Right atrium auricular region (tissue), 2 donors: Measurements from ENCODE around the gene ZNF507. TPM values are rescaled to one million over a fixed set of nuclear protein-coding genes. Genes with fewer than 3 reads are reported as not detected.

ENCODE experiments used
- DNase-seq: peaks from one replicate; pipeline ENCODE4 v3.0.0-alpha.2; 2019; ENCODE audit warnings: low spot score
- H3K27ac ChIP-seq, 2 donors: fragments of 200-600 bp; sonication (generic); 1 replicate in 1 of 2; 2 replicates in 1 of 2; pipeline ENCODE4 v1.5.1; 2016 to 2019
- H3K27me3 ChIP-seq, 2 donors: fragments of 200-600 bp; sonication (generic); one replicate each; pipeline versions ENCODE4 v1.5.1 to v1.6.0; 2017 to 2019
- H3K36me3 ChIP-seq: fragments of 200-600 bp; sonication (generic); one replicate; pipeline ENCODE4 v1.5.1; 2016
- H3K4me1 ChIP-seq, 2 donors: fragments of 200-600 bp; sonication (generic); one replicate each; pipeline versions ENCODE4 v1.5.1 to v1.6.0; 2017 to 2019
- H3K4me3 ChIP-seq, 2 donors: fragments of 200-600 bp; sonication (generic); 1 replicate in 1 of 2; 2 replicates in 1 of 2; pipeline ENCODE4 v1.5.1; 2017 to 2019; ENCODE audit warnings: mild to moderate bottlenecking in 1 of 2, moderate library complexity in 1 of 2
- H3K9me3 ChIP-seq, 2 donors: fragments of 200-600 bp; sonication (generic); one replicate each; pipeline ENCODE4 v1.5.1; 2019
- CTCF ChIP-seq, 2 donors: fragments of 200-600 bp; sonication (generic); IDR thresholded peaks; one replicate each; pipeline ENCODE4 v1.5.1; 2019; ENCODE audit warnings: antibody characterized with exemption in 2 of 2
- total RNA-seq, 2 donors: library from RNA; depleted of rRNA; stranded (reverse); fragments of >200 nt; gene quantifications; one replicate each; pipeline ENCODE4 v1.1.0, GENCODE V29; 2016

Gene ZNF507
- total RNA-seq, 2 donors from 2014 or later, result 9.0 to 12.7 TPM

DNA sequence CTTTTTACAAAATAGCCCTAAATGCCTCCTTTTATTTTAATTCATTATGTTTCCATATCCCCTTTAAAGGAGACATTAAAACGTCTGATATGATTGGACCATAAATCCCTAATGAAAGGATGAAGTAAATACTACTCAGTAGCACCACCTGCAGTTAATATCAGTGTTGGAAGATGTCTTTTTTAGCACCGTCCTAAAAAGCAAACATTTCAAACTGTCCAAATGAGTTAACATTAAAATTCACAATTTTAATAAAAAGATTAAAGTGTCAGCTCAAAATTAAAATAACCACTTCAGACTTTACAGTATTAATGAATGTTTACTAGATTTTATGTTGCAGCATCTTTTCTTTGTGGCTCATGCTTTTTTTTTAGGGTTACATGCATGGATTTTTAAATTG, 12.3 kb downstream of the ZNF507 start:
- no peaks in the 10 kb centered on the region for H3K4me1 ChIP-seq
- peak in 1 of 2 donors; percentile 30 for TF ChIP-seq CTCF (IDR thresholded peaks at IDR 0.05)
- no peaks in the 10 kb centered on the region for H3K9me3 ChIP-seq
- no peak overlapping the region for H3K4me3 ChIP-seq
- no peaks in the 10 kb centered on the region for H3K27me3 ChIP-seq
- no peak overlapping the region for H3K27ac ChIP-seq
- H3K36me3 ChIP-seq, result peaks cover 98% of the 10 kb centered on the region
- DNase-seq, result no peak

- no peak overlapping the region for H3K4me3 ChIP-seq
- no peak for DNase-seq
- H3K36me3 ChIP-seq, result peaks cover 96% of the 10 kb centered on the region
- H3K27ac ChIP-seq, result no peak overlapping the region
- H3K9me3 ChIP-seq, result no peaks in the 10 kb centered on the region
- no peak for TF ChIP-seq CTCF (IDR thresholded peaks at IDR 0.05)
- no peaks in the 10 kb centered on the region for H3K4me1 ChIP-seq
- no peaks in the 10 kb centered on the region for H3K27me3 ChIP-seq
Measured at GRCh38 chr19:32358321-32358720, 12.9 kb downstream of the ZNF507 start.

DNA sequence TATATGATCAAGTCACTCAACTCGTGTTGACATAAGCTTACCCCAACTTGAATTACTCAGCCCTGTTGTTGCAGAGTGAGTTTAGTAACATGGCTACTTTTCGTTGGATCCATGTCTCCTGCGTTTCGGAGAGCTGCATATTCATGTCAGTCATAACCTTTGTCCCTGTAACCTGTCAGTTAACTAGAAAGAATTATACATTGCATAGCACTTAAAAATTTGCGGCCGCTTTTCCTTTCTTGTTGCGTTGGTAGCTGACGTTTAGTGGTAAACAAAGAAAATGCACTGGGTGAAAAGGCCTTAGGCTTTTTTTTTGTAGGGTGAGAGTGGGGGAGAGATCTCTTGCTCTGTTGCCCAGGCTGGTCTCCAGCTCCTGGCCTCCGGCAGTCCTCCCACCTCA, 14.2 kb downstream of the ZNF507 start:
- H3K4me3 ChIP-seq, result no peak overlapping the region
- H3K4me1 ChIP-seq, result peaks cover 0 to 9% of the 10 kb centered on the region in 2 donors
- TF ChIP-seq CTCF (IDR thresholded peaks at IDR 0.05), result no peak
- no peak overlapping the region for H3K27ac ChIP-seq
- no peaks in the 10 kb centered on the region for H3K27me3 ChIP-seq
- peaks cover 83% of the 10 kb centered on the region for H3K36me3 ChIP-seq
- DNase-seq, result no peak
- H3K9me3 ChIP-seq, result no peaks in the 10 kb centered on the region

DNA sequence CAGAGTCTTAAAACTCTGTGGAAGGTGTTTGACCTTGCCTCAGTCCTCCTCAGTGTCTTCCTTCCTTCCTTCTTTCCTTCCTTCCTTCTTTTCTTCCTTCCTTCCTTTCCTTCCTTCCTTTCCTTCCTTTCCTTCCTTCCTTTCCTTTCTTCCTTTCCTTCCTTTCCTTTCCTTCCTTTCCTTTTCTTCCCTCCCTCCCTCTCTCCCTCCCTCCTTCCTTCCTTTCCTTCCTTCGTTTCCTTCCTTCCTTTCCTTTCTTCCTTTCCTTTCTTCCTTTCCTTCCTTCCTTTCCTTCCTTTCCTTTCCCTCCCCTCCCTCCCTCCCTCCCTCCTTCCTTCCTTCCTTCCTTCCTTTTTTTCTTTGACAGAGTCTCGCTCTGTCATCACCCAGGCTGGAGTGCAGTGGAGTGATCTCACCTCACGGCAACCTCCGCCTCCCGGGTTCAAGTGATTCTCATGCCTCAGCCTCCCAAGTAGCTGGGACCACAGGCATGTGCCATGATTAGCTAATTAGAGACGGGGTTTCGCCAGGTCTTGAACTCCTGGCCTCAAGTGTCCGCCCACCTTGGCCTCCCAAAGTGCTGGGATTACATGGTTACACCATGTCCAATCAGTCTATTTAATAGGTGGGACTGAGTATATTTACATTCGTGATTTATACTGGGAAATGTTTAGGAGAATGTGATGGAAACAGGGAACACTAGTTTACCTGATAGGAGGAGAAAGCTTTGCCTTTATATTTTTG, 16.3 kb downstream of the ZNF507 start:
- Histone ChIP-seq H3K9me3 (no peaks in the 10 kb centered on the region), H3K36me3 (peaks cover 63% of the 10 kb centered on the region), H3K4me3 (no peak overlapping the region), H3K27me3 (no peaks in the 10 kb centered on the region), H3K27ac (no peak overlapping the region), H3K4me1 (peaks cover 0 to 9% of the 10 kb centered on the region in 2 donors)
- no peak for DNase-seq
- TF ChIP-seq CTCF (IDR thresholded peaks at IDR 0.05), result no peak

GRCh38 chr19:32362318-32362691, 16.9 kb downstream of the ZNF507 start:
- DNase-seq, result no peak
- Histone ChIP-seq H3K4me1 (peaks cover 0 to 9% of the 10 kb centered on the region in 2 donors), H3K27ac (no peak overlapping the region), H3K27me3 (no peaks in the 10 kb centered on the region), H3K4me3 (no peak overlapping the region), H3K36me3 (peaks cover 57% of the 10 kb centered on the region), H3K9me3 (no peaks in the 10 kb centered on the region)
- TF ChIP-seq CTCF (IDR thresholded peaks at IDR 0.05), result no peak

DNA sequence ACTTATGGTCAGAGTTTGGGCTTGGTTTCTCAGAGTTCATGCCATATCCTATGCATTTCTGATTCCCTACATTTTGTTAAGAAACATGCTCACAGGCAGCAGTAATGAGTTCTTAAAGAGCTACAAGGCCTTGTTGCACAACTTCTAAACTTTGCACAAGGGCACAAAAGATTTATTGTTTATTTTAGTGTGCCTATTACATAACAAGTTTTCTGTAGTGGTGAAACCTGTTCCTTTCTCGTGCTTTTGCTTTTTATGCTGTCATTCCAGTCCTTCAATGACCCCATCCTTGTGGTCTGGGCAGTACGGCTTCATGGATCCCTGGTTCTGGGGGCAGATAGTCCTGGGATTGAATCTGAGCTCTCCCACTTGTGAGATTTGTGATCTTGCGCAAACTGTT, 17.8 kb downstream of the ZNF507 start:
- no peak for DNase-seq
- no peak for TF ChIP-seq CTCF (IDR thresholded peaks at IDR 0.05)
- no peaks in the 10 kb centered on the region for H3K27me3 ChIP-seq
- no peak overlapping the region for H3K4me3 ChIP-seq
- H3K9me3 ChIP-seq, result no peaks in the 10 kb centered on the region
- H3K36me3 ChIP-seq, result peaks cover 49% of the 10 kb centered on the region
- H3K27ac ChIP-seq, result peak overlapping the region; percentile 41 to 55
- H3K4me1 ChIP-seq, result peaks cover 0 to 16% of the 10 kb centered on the region in 2 donors
